Naive thymus-derived CD8-positive, alpha-beta T cell (primary cell): ENCODE results near the gene SHOC2. TPM values are rescaled to one million over a fixed set of nuclear protein-coding genes. Genes with fewer than 3 reads are reported as not detected.

Experiments
- ATAC-seq, 2 donors: fragments of 150-1000 bp; cut with Tn5 transposase in 1 of 2; sonication (Bioruptor Pico), chemical (Tn5 transposase) in 1 of 2; 1 replicate in 1 of 2; 2 replicates in 1 of 2; pipeline ENCODE4 v1.10.0; 2021; ENCODE audit warnings: mild to moderate bottlenecking in 2 of 2, moderate library complexity in 2 of 2
- POLR2A ChIA-PET: fragments of 350-600 bp; sonication (Branson Sonifier 250); formaldehyde crosslinking; loops from one replicate; lab custom pipeline; 2021; ENCODE audit warnings: antibody characterized with exemption; lab: Charles Lee
- DNase-seq, 10 donors: peaks; one replicate each; pipeline versions ENCODE4 v3.0.0 to v3.0.0-alpha.2; 2020 to 2022
- H3K27ac Mint-ChIP-seq, 10 donors: one replicate each; pipeline ENCODE4 v1.8.0; 2020 to 2022; ENCODE audit warnings: mild to moderate bottlenecking in 10 of 10, mixed read lengths in 10 of 10, moderate library complexity in 4 of 10, inconsistent platforms in 1 of 10
- H3K27me3 Mint-ChIP-seq, 5 donors: one replicate each; pipeline ENCODE4 v1.8.0; 2021 to 2022; ENCODE audit warnings: mixed read lengths in 5 of 5
- H3K36me3 Mint-ChIP-seq, 3 donors: one replicate each; pipeline ENCODE4 v1.8.0; 2020 to 2022; ENCODE audit warnings: mixed read lengths in 3 of 3, mild to moderate bottlenecking in 2 of 3, inconsistent platforms in 1 of 3
- H3K4me1 Mint-ChIP-seq, 4 donors: one replicate each; pipeline ENCODE4 v1.8.0; 2021 to 2022; ENCODE audit warnings: mixed read lengths in 4 of 4
- H3K4me3 Mint-ChIP-seq, 10 donors: one replicate each; pipeline ENCODE4 v1.8.0; 2020 to 2022; ENCODE audit warnings: mild to moderate bottlenecking in 10 of 10, mixed read lengths in 10 of 10, moderate library complexity in 6 of 10, inconsistent platforms in 1 of 10
- H3K9me3 Mint-ChIP-seq, 9 donors: one replicate each; pipeline ENCODE4 v1.8.0; 2020 to 2022; ENCODE audit warnings: mixed read lengths in 9 of 9, mild to moderate bottlenecking in 3 of 9, inconsistent platforms in 1 of 9, moderate library complexity in 1 of 9
- polyA plus RNA-seq, 3 donors: library from polyadenylated mRNA; unstranded; fragments of 300-500 nt; fragmentation: Illumina TruSeq; gene quantifications; one replicate each; pipeline ENCODE4 v1.2.3, GENCODE V29; 2021
- total RNA-seq, 8 experiments: library from RNA in 2 of 8; stranded (reverse) in 2 of 8; gene quantifications; one replicate each; pipeline ENCODE4 v1.2.3 and lab custom pipeline; 2021 to 2026

The SHOC2 gene
- total and polyA plus RNA-seq, 5 experiments from 2014 or later, result 43.2 to 72.6 (median 58.3) TPM

GRCh38 chr10:110972231-110973134 is 53.1 kb downstream of the SHOC2 start:
- peak overlapping the region in 4 of 10 donors; percentile 1 to 42 (median 26) for H3K27ac Mint-ChIP-seq
- no peaks in the 10 kb centered on the region for H3K27me3 Mint-ChIP-seq
- DNase-seq (no peak), ATAC-seq (no peak)
- H3K36me3 Mint-ChIP-seq, result peaks cover 0 to 21% (median 15%) of the 10 kb centered on the region in 3 donors
- POLR2A ChIA-PET, result no interaction called here
- peaks cover 34 to 67% (median 56%) of the 10 kb centered on the region in 4 donors for H3K4me1 Mint-ChIP-seq
- H3K4me3 Mint-ChIP-seq, result peak overlapping the region in 2 of 10 donors; percentile 10 to 19
- H3K9me3 Mint-ChIP-seq, result no peaks in the 10 kb centered on the region

DNA sequence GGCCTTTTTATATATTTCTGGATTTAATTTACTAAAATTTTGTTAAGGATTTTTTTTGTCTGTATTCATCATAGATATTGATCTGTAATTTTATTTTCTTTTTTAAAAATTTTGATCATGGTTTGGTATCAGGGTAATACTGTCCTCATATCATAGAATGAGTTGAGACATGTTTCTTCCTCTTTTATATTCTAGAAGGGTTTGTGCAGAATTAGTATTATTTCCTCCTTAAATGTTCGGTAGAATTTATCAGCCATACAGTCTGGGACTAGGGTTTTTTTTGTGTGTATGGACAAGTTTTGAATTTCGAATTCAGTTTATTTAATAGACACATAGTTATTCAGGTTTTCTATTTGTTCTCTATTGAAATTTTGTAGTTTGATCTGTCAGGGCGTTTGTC is 54.0 kb downstream of the SHOC2 start:
- POLR2A ChIA-PET, result no interaction called here
- Mint-ChIP-seq H3K27me3 (no peaks in the 10 kb centered on the region), H3K9me3 (peaks cover 0 to 4% (median 0%) of the 10 kb centered on the region in 9 donors), H3K36me3 (peaks cover 0 to 26% (median 12%) of the 10 kb centered on the region in 3 donors), H3K4me3 (peak overlapping the region in 3 of 10 donors; percentile 3 to 32 (median 7)), H3K27ac (peak overlapping the region in 4 of 10 donors; percentile 1 to 61 (median 14)), H3K4me1 (peaks cover 32 to 71% (median 64%) of the 10 kb centered on the region in 4 donors)
- no peak for DNase-seq
- ATAC-seq, result no peak

- peaks cover 33 to 78% (median 70%) of the 10 kb centered on the region in 4 donors for H3K4me1 Mint-ChIP-seq
- H3K27me3 Mint-ChIP-seq, result no peaks in the 10 kb centered on the region
- POLR2A ChIA-PET, result no interaction called here
- DNase-seq (no peak), ATAC-seq (no peak)
- no peak overlapping the region for H3K4me3 Mint-ChIP-seq
- peaks cover 16 to 48% (median 26%) of the 10 kb centered on the region in 3 donors for H3K36me3 Mint-ChIP-seq
- H3K27ac Mint-ChIP-seq, result no peak overlapping the region
- peaks cover 0 to 11% (median 2%) of the 10 kb centered on the region in 9 donors for H3K9me3 Mint-ChIP-seq
Observed at GRCh38 chr10:110976577-110976976, 57.2 kb downstream of the SHOC2 start.

- peak overlapping the region in 3 of 10 donors; percentile 13 to 39 (median 28) for H3K27ac Mint-ChIP-seq
- peaks cover 16 to 48% (median 26%) of the 10 kb centered on the region in 3 donors for H3K36me3 Mint-ChIP-seq
- peaks cover 28 to 71% (median 64%) of the 10 kb centered on the region in 4 donors for H3K4me1 Mint-ChIP-seq
Observed at GRCh38 chr10:110977662-110978061, 58.3 kb downstream of the SHOC2 start.

GRCh38 chr10:110978204-110978603 is 58.8 kb downstream of the SHOC2 start:
- POLR2A ChIA-PET, result no interaction called here
- Mint-ChIP-seq H3K27ac (peak overlapping the region in 2 of 10 donors; percentile 13 to 39), H3K4me3 (no peak overlapping the region), H3K27me3 (no peaks in the 10 kb centered on the region), H3K9me3 (peaks cover 0 to 11% (median 2%) of the 10 kb centered on the region in 9 donors), H3K36me3 (peaks cover 16 to 48% (median 26%) of the 10 kb centered on the region in 3 donors), H3K4me1 (peaks cover 27 to 70% (median 63%) of the 10 kb centered on the region in 4 donors)
- DNase-seq, result no peak
- ATAC-seq, result no peak

More at GRCh38 chr10:110977662-110978061, 58.3 kb downstream of the SHOC2 start:
- no peak overlapping the region for H3K4me3 Mint-ChIP-seq
- no peak for DNase-seq
- no peaks in the 10 kb centered on the region for H3K27me3 Mint-ChIP-seq
- no peak for ATAC-seq
- H3K9me3 Mint-ChIP-seq, result peaks cover 0 to 11% (median 2%) of the 10 kb centered on the region in 9 donors
- POLR2A ChIA-PET, result no interaction called here

- Mint-ChIP-seq H3K4me1 (peaks cover 29 to 73% (median 66%) of the 10 kb centered on the region in 4 donors), H3K27me3 (no peaks in the 10 kb centered on the region), H3K36me3 (peaks cover 16 to 50% (median 31%) of the 10 kb centered on the region in 3 donors), H3K27ac (peak overlapping the region in 3 of 10 donors; percentile 10 to 39 (median 16)), H3K9me3 (peaks cover 0 to 11% (median 2%) of the 10 kb centered on the region in 9 donors), H3K4me3 (peak overlapping the region in 2 of 10 donors; percentile 2 to 6)
- POLR2A ChIA-PET, result no interaction called here
- DNase-seq (no peak), ATAC-seq (no peak)
Observed at GRCh38 chr10:110979611-110980010, 60.2 kb downstream of the SHOC2 start.

DNA sequence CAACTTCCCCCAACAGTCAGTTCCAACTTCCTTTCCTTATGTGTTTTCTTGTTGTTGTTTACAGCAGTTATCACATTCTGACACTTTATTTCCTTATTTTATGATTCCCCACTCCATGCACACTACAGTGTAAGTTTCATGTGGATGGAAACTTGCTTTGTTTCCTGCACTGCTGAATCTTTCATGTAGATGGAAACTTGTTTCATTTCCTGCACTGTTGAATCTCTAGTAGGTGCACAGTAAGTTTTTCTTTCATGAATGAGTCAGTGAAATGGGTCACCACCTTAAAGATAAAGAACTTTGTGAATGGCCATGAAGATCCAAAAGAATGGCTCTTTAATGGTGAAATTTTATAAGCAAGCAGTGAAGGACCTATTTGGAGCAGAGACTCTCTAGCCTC is 61.4 kb downstream of the SHOC2 start:
- POLR2A ChIA-PET, result no interaction called here
- H3K36me3 Mint-ChIP-seq, result peaks cover 16 to 48% (median 31%) of the 10 kb centered on the region in 3 donors
- peaks cover 0 to 11% (median 2%) of the 10 kb centered on the region in 9 donors for H3K9me3 Mint-ChIP-seq
- ATAC-seq (no peak), DNase-seq (no peak)
- peak overlapping the region in 5 of 10 donors; percentile 9 to 67 (median 52) for H3K4me3 Mint-ChIP-seq
- H3K27ac Mint-ChIP-seq, result peak overlapping the region in 6 of 10 donors; percentile 1 to 89 (median 28)
- H3K4me1 Mint-ChIP-seq, result peaks cover 29 to 75% (median 63%) of the 10 kb centered on the region in 4 donors
- no peaks in the 10 kb centered on the region for H3K27me3 Mint-ChIP-seq

DNA sequence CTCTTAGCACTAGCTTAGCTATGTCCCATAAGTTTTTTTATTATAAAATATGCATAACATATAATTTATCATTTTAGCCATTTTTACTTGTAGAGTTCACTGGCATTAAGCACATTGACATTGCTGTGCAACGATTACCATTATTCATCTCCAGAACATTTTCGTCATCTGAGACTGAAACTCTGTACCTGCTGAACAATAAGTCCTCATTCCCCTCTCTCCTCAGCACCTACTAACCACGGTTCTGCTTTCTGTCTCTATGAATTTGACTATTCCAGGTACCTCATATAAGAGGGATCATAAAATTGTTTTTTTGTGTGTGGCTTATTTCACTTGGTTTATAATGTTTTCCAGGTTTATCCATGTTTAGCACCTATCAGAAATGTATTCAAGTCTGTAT is 64.1 kb downstream of the SHOC2 start:
- Mint-ChIP-seq H3K9me3 (peaks cover 0 to 11% (median 2%) of the 10 kb centered on the region in 9 donors), H3K4me1 (peaks cover 25 to 55% (median 42%) of the 10 kb centered on the region in 4 donors), H3K4me3 (peak overlapping the region in 2 of 10 donors; percentile 20 to 41), H3K27ac (no peak overlapping the region), H3K36me3 (peaks cover 16 to 38% (median 37%) of the 10 kb centered on the region in 3 donors), H3K27me3 (no peaks in the 10 kb centered on the region)
- no peak for DNase-seq
- POLR2A ChIA-PET, result no interaction called here
- ATAC-seq, result no peak

DNA sequence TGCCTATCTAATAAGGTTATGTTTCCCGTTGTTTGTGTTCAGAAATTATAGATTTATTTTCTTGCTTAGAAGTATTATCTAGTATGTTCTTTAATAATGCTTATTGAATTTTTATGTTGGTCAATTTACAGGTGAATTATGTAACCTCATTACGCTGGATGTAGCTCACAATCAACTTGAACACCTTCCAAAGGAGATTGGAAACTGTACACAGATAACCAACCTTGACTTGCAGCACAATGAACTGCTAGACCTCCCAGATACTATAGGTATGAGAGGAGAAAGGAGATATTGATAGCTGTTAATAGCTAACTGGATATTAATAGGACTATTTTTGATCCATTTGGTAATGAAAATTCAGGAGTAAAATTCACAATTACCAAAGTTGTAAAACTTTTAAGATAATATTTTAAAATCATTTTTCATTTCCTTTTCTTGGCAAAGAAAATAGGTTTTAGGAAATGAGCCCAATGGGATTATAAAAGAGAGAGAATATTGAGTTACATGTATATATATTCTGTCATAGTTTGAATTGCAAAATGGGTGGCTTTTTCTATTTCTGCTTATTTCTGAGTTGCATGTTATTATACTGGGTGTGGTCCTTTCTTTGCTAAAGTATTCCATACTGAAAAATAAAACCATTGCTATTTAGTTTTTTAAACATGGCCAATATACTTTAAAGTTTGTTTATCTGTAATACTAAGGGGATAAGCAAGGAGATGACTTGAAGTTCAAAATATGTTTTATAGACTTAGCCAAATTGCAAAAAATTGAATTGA is 66.3 kb downstream of the SHOC2 start:
- POLR2A ChIA-PET, result no interaction called here
- DNase-seq, result no peak
- Mint-ChIP-seq H3K4me3 (no peak overlapping the region), H3K27me3 (no peaks in the 10 kb centered on the region), H3K36me3 (peaks cover 10 to 48% (median 32%) of the 10 kb centered on the region in 3 donors), H3K27ac (no peak overlapping the region), H3K4me1 (peaks cover 13 to 42% (median 31%) of the 10 kb centered on the region in 4 donors), H3K9me3 (peaks cover 0 to 5% (median 0%) of the 10 kb centered on the region in 9 donors)
- ATAC-seq, result no peak

GRCh38 chr10:110989016-110989415 is 69.6 kb downstream of the SHOC2 start:
- Mint-ChIP-seq H3K4me3 (no peak overlapping the region), H3K9me3 (peaks cover 0 to 2% (median 0%) of the 10 kb centered on the region in 9 donors), H3K27me3 (no peaks in the 10 kb centered on the region), H3K27ac (no peak overlapping the region), H3K4me1 (peaks cover 9 to 53% (median 40%) of the 10 kb centered on the region in 4 donors), H3K36me3 (peaks cover 6 to 40% (median 22%) of the 10 kb centered on the region in 3 donors)
- POLR2A ChIA-PET, result no interaction called here
- DNase-seq, result no peak
- no peak for ATAC-seq

GRCh38 chr10:110992006-110992800 is 72.8 kb downstream of the SHOC2 start:
- no peak for DNase-seq
- H3K9me3 Mint-ChIP-seq, result peaks cover 0 to 2% (median 0%) of the 10 kb centered on the region in 9 donors
- POLR2A ChIA-PET, result no interaction called here
- no peak for ATAC-seq
- peaks cover 8 to 51% (median 34%) of the 10 kb centered on the region in 4 donors for H3K4me1 Mint-ChIP-seq
- peak overlapping the region in 9 of 10 donors; percentile 0 to 87 (median 76) for H3K27ac Mint-ChIP-seq
- no peaks in the 10 kb centered on the region for H3K27me3 Mint-ChIP-seq
- peak overlapping the region; percentile 38 to 78 (median 70) for H3K4me3 Mint-ChIP-seq
- H3K36me3 Mint-ChIP-seq, result peaks cover 6 to 31% (median 17%) of the 10 kb centered on the region in 3 donors
